ENCODE data around the gene CDH26. TPM values are rescaled to one million over a fixed set of nuclear protein-coding genes. Genes with fewer than 3 reads are reported as not detected.

Gene CDH26
- total RNA-seq, 5 donors from 2014 or later (not counting 1 experiment from before 2014, with no cell fraction given), result 1.5 to 5.2 (median 2.9) TPM

DNA sequence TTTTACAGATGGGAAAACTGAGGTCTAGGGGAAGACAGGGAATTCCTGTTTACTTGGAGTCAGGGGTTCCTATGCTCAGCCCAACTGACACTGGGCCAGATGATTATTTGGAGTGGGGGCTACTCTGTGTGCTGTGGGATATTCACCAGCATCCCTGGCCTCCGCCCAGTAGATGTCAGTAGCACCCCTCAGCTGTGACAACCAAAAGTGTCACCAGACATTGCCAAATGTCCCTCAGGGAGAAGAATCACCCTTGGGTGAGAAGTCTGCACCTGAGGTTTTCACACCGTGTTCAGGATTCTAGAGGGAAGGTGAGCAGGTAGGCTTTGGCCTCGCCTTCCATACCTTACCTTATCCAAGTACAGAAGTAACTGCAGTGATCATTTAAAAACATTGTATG, 27.6 kb downstream of the CDH26 start:
- CTCF ChIA-PET, result no interaction called here

DNA sequence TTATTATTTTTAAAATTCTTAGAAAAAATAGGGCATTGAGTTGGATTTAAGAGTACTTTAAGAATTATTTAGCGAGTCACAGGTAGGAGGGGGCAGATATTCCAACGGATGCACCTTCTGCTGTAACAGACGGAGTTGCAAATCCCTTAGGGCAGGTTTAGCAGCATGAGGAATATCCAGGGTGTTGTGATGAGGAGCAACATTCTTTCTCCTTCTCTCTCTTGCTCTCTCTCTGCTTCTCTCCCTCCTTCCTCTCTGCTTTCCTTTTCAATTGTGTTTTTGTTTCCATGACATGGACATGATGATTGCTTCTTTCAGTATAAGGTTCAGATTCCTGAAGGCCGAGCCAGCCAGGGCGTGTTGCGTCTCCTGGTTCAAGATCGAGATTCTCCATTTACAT, 28.9 kb downstream of the CDH26 start:
- Mint-ChIP-seq H3K27ac (no peak overlapping the region), H3K27me3 (no peaks in the 10 kb centered on the region), H3K9me3 (no peaks in the 10 kb centered on the region), H3K4me1 (no peaks in the 10 kb centered on the region), H3K36me3 (peaks cover 18% of the 10 kb centered on the region), H3K4me3 (no peak overlapping the region)
- ChIA-PET POLR2A (interaction anchor here in 1 of 2 donors (0.6 kb wide), 1 partner anchor 315 kb away, joined by 4 read pairs; no protein-coding TSS in a partner anchor), CTCF (no interaction called here)
- ATAC-seq (replicated peaks in 1 of 4) (no peak), DNase-seq (no peak)
- Histone ChIP-seq H3K36me3 (ENCODE audit: control insufficient read depth in 2 of 2, extremely low read depth in 1 of 2, insufficient read depth in 1 of 2, low read length in 1 of 2) (no peaks in the 10 kb centered on the region), H3K4me1 (ENCODE audit: control insufficient read depth in 1 of 2, extremely low read depth in 1 of 2, insufficient read depth in 2 of 2, low read length in 2 of 2) (no peaks in the 10 kb centered on the region), H3K27me3 (replicated peaks in 1 of 2; ENCODE audit: control insufficient read depth in 2 of 2, extremely low read depth in 1 of 2, insufficient read depth in 2 of 2, low read length in 1 of 2) (no peaks in the 10 kb centered on the region), H3K9me3 (no peaks in the 10 kb centered on the region), H3K4me3 (ENCODE audit: control insufficient read depth in 1 of 2, extremely low read depth in 1 of 2, low read length in 1 of 2) (no peak overlapping the region), H3K27ac (ENCODE audit: low read length) (no peak overlapping the region)
- WGBS (ENCODE audit: insufficient coverage), result no CpG with 5 or more reads among the region's 7 CpGs

More for the DNA sequence above, 27.6 kb downstream of the CDH26 start:
- Histone ChIP-seq H3K27me3 (replicated peaks in 1 of 2; ENCODE audit: control insufficient read depth in 2 of 2, extremely low read depth in 1 of 2, insufficient read depth in 2 of 2, low read length in 1 of 2) (no peaks in the 10 kb centered on the region), H3K4me1 (ENCODE audit: control insufficient read depth in 1 of 2, extremely low read depth in 1 of 2, insufficient read depth in 2 of 2, low read length in 2 of 2) (no peaks in the 10 kb centered on the region), H3K27ac (ENCODE audit: low read length) (no peak overlapping the region), H3K9me3 (no peaks in the 10 kb centered on the region), H3K36me3 (ENCODE audit: control insufficient read depth in 2 of 2, extremely low read depth in 1 of 2, insufficient read depth in 1 of 2, low read length in 1 of 2) (no peaks in the 10 kb centered on the region), H3K4me3 (ENCODE audit: control insufficient read depth in 1 of 2, extremely low read depth in 1 of 2, low read length in 1 of 2) (no peak overlapping the region)
- Mint-ChIP-seq H3K36me3 (peaks cover 20% of the 10 kb centered on the region), H3K9me3 (no peaks in the 10 kb centered on the region), H3K27ac (no peak overlapping the region), H3K4me3 (no peak overlapping the region), H3K4me1 (no peaks in the 10 kb centered on the region), H3K27me3 (no peaks in the 10 kb centered on the region)
- POLR2A ChIA-PET, result interaction anchor here in 1 of 2 donors (0.6 kb wide), 1 partner anchor 433 kb away, joined by 4 read pairs; no protein-coding TSS in a partner anchor
- WGBS (ENCODE audit: insufficient coverage), result no CpG with 5 or more reads among the region's 3 CpGs
- DNase-seq (peak in 1 of 35 experiments; percentile 8), ATAC-seq (replicated peaks in 1 of 4) (no peak)

DNA sequence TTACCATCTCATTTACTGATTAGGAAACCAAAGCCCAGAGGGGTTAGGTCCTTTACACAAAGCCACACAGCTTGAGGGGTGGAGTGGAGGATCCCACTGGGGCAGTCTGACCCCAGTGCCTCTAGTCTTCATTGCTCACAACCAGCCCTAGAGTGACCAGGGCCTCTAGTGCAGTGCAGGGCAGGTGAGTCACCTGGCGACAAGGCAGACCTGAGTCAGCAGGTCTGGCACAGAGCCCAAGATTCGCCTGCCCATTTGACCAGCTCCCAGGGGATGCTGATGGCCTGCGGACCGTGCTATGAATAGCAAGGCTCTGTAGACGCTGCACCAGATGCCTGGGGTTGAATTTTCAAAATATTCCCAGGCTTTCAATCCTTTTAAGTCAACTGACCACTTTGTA, 29.9 kb downstream of the CDH26 start:
- H3K36me3 ChIP-seq (ENCODE audit: control insufficient read depth in 2 of 2, extremely low read depth in 1 of 2, insufficient read depth in 1 of 2, low read length in 1 of 2), result no peaks in the 10 kb centered on the region
- Mint-ChIP-seq H3K36me3 (peaks cover 20% of the 10 kb centered on the region), H3K4me1 (no peaks in the 10 kb centered on the region), H3K9me3 (no peaks in the 10 kb centered on the region), H3K27me3 (no peaks in the 10 kb centered on the region), H3K4me3 (no peak overlapping the region), H3K27ac (no peak overlapping the region)
- ATAC-seq (replicated peaks in 1 of 4), result no peak
- 78% methylated on average over 2 of the region's 5 CpGs for WGBS (ENCODE audit: insufficient coverage)
- no peak overlapping the region for H3K27ac ChIP-seq (ENCODE audit: low read length)
- no peaks in the 10 kb centered on the region for H3K4me1 ChIP-seq (ENCODE audit: control insufficient read depth in 1 of 2, extremely low read depth in 1 of 2, insufficient read depth in 2 of 2, low read length in 2 of 2)
- no peaks in the 10 kb centered on the region for H3K27me3 ChIP-seq (replicated peaks in 1 of 2; ENCODE audit: control insufficient read depth in 2 of 2, extremely low read depth in 1 of 2, insufficient read depth in 2 of 2, low read length in 1 of 2)
- no peak for DNase-seq
- H3K4me3 ChIP-seq (ENCODE audit: control insufficient read depth in 1 of 2, extremely low read depth in 1 of 2, low read length in 1 of 2), result no peak overlapping the region
- POLR2A ChIA-PET, result no interaction called here
- no peaks in the 10 kb centered on the region for H3K9me3 ChIP-seq
- CTCF ChIA-PET, result no interaction called here

DNA sequence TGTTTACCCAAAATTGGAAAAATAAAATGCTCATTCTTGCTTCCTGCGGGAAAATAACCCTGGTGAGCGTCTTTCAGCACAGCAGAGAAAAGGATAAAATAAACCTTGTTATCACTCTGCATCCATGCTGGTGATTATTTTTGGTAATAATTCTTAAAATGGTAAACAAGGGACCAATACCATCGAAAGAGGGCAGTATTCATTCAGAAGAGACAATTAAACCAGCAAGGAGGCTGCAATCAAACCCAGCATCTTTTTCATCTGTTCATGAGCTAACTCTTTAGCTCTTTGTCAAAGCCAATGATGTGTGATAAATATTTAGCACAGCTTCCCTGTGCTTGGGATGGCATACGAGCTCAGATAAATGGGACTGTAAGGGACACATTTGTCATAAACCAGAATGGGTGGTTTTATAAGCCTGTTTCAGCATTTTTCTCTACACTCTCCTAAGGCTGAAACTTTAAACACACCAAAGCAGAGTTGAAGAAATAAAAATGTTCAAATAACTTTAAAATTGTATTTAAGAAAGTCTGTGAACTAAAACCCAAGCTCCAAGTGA, 34.4 kb downstream of the CDH26 start:
- H3K27me3 Mint-ChIP-seq, result peaks cover 6 to 11% of the 10 kb centered on the region in 2 donors
- no peaks in the 10 kb centered on the region for H3K4me1 ChIP-seq (ENCODE audit: control insufficient read depth in 1 of 2, extremely low read depth in 1 of 2, insufficient read depth in 2 of 2, low read length in 2 of 2)
- peaks cover 35% of the 10 kb centered on the region for H3K36me3 Mint-ChIP-seq
- no peak overlapping the region for H3K27ac ChIP-seq (ENCODE audit: low read length)
- ATAC-seq (replicated peaks in 1 of 4) (no peak), DNase-seq (no peak)
- 100% methylated on average over 1 of the region's 4 CpGs for WGBS (ENCODE audit: insufficient coverage)
- no peak overlapping the region for H3K4me3 ChIP-seq (ENCODE audit: control insufficient read depth in 1 of 2, extremely low read depth in 1 of 2, low read length in 1 of 2)
- ChIA-PET CTCF (interaction anchor here in 1 of 2 donors (1.2 to 1.7 kb wide), 2 partner anchors 9 to 65 kb away, joined by 3 read pairs; no protein-coding TSS in a partner anchor), POLR2A (no interaction called here)
- no peaks in the 10 kb centered on the region for H3K9me3 Mint-ChIP-seq
- H3K4me1 Mint-ChIP-seq, result peaks cover 0 to 5% (median 2%) of the 10 kb centered on the region in 3 donors
- peaks cover 0 to 6% of the 10 kb centered on the region in 2 experiments for H3K27me3 ChIP-seq (replicated peaks in 1 of 2; ENCODE audit: control insufficient read depth in 2 of 2, extremely low read depth in 1 of 2, insufficient read depth in 2 of 2, low read length in 1 of 2)
- H3K36me3 ChIP-seq (ENCODE audit: control insufficient read depth in 2 of 2, extremely low read depth in 1 of 2, insufficient read depth in 1 of 2, low read length in 1 of 2), result no peaks in the 10 kb centered on the region
- no peak overlapping the region for H3K4me3 Mint-ChIP-seq
- H3K9me3 ChIP-seq, result no peaks in the 10 kb centered on the region
- no peak overlapping the region for H3K27ac Mint-ChIP-seq

DNA sequence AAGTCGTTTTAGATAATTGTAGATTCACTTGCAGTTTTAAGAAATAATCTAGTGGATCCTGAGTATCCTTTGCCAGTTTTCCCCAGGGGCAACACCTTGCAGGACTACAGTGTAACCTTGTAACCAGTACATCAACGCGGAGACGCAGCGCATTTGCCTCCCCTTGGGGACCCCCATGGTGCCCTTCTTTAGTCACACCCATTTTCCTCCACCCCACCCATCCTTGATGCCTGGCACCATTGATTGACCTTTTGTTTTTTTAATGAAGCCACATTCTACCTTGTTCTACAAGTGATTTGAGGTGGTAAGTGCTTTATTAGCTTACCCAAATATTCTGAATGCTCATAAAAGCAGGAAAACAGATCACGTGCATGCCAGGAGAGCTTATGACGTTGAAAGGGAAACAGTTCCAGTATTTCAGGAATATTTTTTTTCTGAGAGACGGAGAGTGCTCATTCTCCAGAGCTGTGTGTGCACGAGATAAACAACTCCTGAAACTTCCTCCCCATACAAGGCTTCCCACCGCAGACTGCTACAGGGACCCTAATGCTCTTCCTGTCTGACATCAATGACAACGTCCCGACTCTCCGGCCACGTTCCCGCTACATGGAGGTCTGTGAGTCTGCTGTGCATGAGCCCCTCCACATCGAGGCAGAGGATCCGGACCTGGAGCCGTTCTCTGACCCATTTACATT, 35.7 kb downstream of the CDH26 start:
- Mint-ChIP-seq H3K4me1 (peaks cover 0 to 5% (median 2%) of the 10 kb centered on the region in 3 donors), H3K36me3 (peaks cover 37% of the 10 kb centered on the region), H3K9me3 (no peaks in the 10 kb centered on the region), H3K27ac (no peak overlapping the region), H3K4me3 (no peak overlapping the region), H3K27me3 (peaks cover 6 to 11% of the 10 kb centered on the region in 2 donors)
- DNase-seq (no peak), ATAC-seq (replicated peaks in 1 of 4) (no peak)
- no peaks in the 10 kb centered on the region for H3K4me1 ChIP-seq (ENCODE audit: control insufficient read depth in 1 of 2, extremely low read depth in 1 of 2, insufficient read depth in 2 of 2, low read length in 2 of 2)
- no peaks in the 10 kb centered on the region for H3K36me3 ChIP-seq (ENCODE audit: control insufficient read depth in 2 of 2, extremely low read depth in 1 of 2, insufficient read depth in 1 of 2, low read length in 1 of 2)
- ChIA-PET POLR2A (no interaction called here), CTCF (interaction anchor here in 1 of 2 donors (1.7 kb wide), 1 partner anchor 64 kb away, joined by 3 read pairs; no protein-coding TSS in a partner anchor)
- no peak overlapping the region for H3K4me3 ChIP-seq (ENCODE audit: control insufficient read depth in 1 of 2, extremely low read depth in 1 of 2, low read length in 1 of 2)
- H3K9me3 ChIP-seq, result no peaks in the 10 kb centered on the region
- no peak overlapping the region for H3K27ac ChIP-seq (ENCODE audit: low read length)
- peaks cover 0 to 6% of the 10 kb centered on the region in 2 experiments for H3K27me3 ChIP-seq (replicated peaks in 1 of 2; ENCODE audit: control insufficient read depth in 2 of 2, extremely low read depth in 1 of 2, insufficient read depth in 2 of 2, low read length in 1 of 2)
- 44% methylated on average over 13 of the region's 18 CpGs for WGBS (ENCODE audit: insufficient coverage)

DNA sequence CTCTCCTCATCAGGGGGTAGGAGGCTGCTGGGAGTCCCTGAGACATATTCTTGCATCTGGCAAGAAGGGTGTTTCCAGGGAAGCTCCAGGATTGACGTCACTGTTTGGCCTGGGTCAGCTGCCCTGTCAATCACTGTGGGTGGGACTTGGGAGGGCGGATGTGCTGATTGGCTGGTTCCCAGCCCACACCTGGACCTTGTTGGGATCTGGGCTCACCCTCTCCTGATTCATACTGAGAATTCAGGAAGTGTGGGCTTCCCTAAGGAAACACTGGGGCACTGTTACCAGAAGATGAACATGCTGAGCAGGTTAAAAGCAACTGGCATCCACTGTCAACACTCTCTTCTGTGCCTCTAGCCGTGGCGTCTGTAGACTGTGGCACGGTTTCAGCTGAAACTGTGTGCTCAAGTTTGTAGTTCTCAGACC, 36.5 kb downstream of the CDH26 start:
- peaks cover 0 to 5% (median 2%) of the 10 kb centered on the region in 3 donors for H3K4me1 Mint-ChIP-seq
- no peaks in the 10 kb centered on the region for H3K9me3 Mint-ChIP-seq
- ChIA-PET POLR2A (no interaction called here), CTCF (no interaction called here)
- no peak for ATAC-seq (replicated peaks in 1 of 4)
- no peaks in the 10 kb centered on the region for H3K9me3 ChIP-seq
- no peak overlapping the region for H3K27ac Mint-ChIP-seq
- H3K4me1 ChIP-seq (ENCODE audit: control insufficient read depth in 1 of 2, extremely low read depth in 1 of 2, insufficient read depth in 2 of 2, low read length in 2 of 2), result no peaks in the 10 kb centered on the region
- no peak overlapping the region for H3K27ac ChIP-seq (ENCODE audit: low read length)
- DNase-seq, result no peak
- H3K27me3 Mint-ChIP-seq, result peaks cover 6 to 11% of the 10 kb centered on the region in 2 donors
- peaks cover 36% of the 10 kb centered on the region for H3K36me3 Mint-ChIP-seq
- H3K27me3 ChIP-seq (replicated peaks in 1 of 2; ENCODE audit: control insufficient read depth in 2 of 2, extremely low read depth in 1 of 2, insufficient read depth in 2 of 2, low read length in 1 of 2), result peaks cover 0 to 6% of the 10 kb centered on the region in 2 experiments
- no peak overlapping the region for H3K4me3 ChIP-seq (ENCODE audit: control insufficient read depth in 1 of 2, extremely low read depth in 1 of 2, low read length in 1 of 2)
- WGBS (ENCODE audit: insufficient coverage), result 88% methylated on average over 4 of the region's 5 CpGs
- H3K4me3 Mint-ChIP-seq, result no peak overlapping the region
- H3K36me3 ChIP-seq (ENCODE audit: control insufficient read depth in 2 of 2, extremely low read depth in 1 of 2, insufficient read depth in 1 of 2, low read length in 1 of 2), result no peaks in the 10 kb centered on the region

All from T-cell (primary cell).